ENCODE measurements around the gene KNOP1.

GRCh38 chr16:19683453-19684236, 34.4 kb downstream of the KNOP1 start:
- TF ChIP-seq SUZ12 (IDR thresholded peaks at IDR 0.05): no peak
- TF ChIP-seq PKNOX1 (IDR thresholded peaks at IDR 0.05): no peak
- no peak for TF ChIP-seq NFRKB (IDR thresholded peaks at IDR 0.05)
- TF ChIP-seq SP1 (IDR thresholded peaks at IDR 0.05): no peak
- no peak for TF ChIP-seq LEF1 (IDR thresholded peaks at IDR 0.05; ENCODE audit: borderline replicate concordance)
- TF ChIP-seq BHLHE40 (IDR thresholded peaks at IDR 0.05; ENCODE audit: borderline replicate concordance): no peak
- TF ChIP-seq TARDBP (IDR thresholded peaks at IDR 0.05): no peak
